Hematopoietic multipotent progenitor cell treated with erythropoietin and hydrocortisone succinate and interleukin-3 and kit ligand, for 6 days (in vitro differentiated cells): ENCODE measurements around the gene ARHGEF33.
"Not testable (repeated sequence)": the region's sequence is repeated elsewhere in the genome, so short reads cannot be mapped to it uniquely, and the experiment has no call there.

Source experiments
- DNase-seq: peaks from one replicate; pipeline ENCODE4 v3.0.0-alpha.2; 2015

The ARHGEF33 gene

GRCh38 chr2:38911191-38911590 lies 21.5 kb downstream of the ARHGEF33 start:
- DNase-seq: no peak

- no peak for DNase-seq
Measured at GRCh38 chr2:38912619-38913018, 22.9 kb downstream of the ARHGEF33 start.

- no peak for DNase-seq
Measured at GRCh38 chr2:38922389-38922788, 32.7 kb downstream of the ARHGEF33 start.

- DNase-seq: no peak
Measured at GRCh38 chr2:38922902-38923301, 33.2 kb downstream of the ARHGEF33 start.

- no peak for DNase-seq
Measured at GRCh38 chr2:38925982-38926381, 36.3 kb downstream of the ARHGEF33 start.

GRCh38 chr2:38930600-38930999 lies 40.9 kb downstream of the ARHGEF33 start:
- DNase-seq: no peak

- DNase-seq: no peak
Measured at GRCh38 chr2:38932586-38932985, 42.9 kb downstream of the ARHGEF33 start.

GRCh38 chr2:38933653-38934052 lies 44.0 kb downstream of the ARHGEF33 start:
- no peak for DNase-seq

GRCh38 chr2:38934742-38935141 lies 45.1 kb downstream of the ARHGEF33 start:
- DNase-seq: no peak

GRCh38 chr2:38935568-38936172 lies 46.0 kb downstream of the ARHGEF33 start:
- DNase-seq: no peak

- DNase-seq: not testable (repeated sequence)
Measured at GRCh38 chr2:38936516-38936915, 46.8 kb downstream of the ARHGEF33 start.

- DNase-seq: no peak
Measured at GRCh38 chr2:38937548-38937947, 47.9 kb downstream of the ARHGEF33 start.

GRCh38 chr2:38940746-38941145 lies 51.1 kb downstream of the ARHGEF33 start:
- DNase-seq: no peak

GRCh38 chr2:38943784-38944183 lies 54.1 kb downstream of the ARHGEF33 start:
- no peak for DNase-seq

- no peak for DNase-seq
Measured at GRCh38 chr2:38945372-38945771, 55.7 kb downstream of the ARHGEF33 start.

GRCh38 chr2:38945911-38946310 lies 56.2 kb downstream of the ARHGEF33 start:
- DNase-seq: peak; percentile 27

GRCh38 chr2:38947241-38948239 lies 57.9 kb downstream of the ARHGEF33 start:
- DNase-seq: peak; percentile 94

- DNase-seq: no peak
Measured at GRCh38 chr2:38948387-38948882, 58.8 kb downstream of the ARHGEF33 start.

GRCh38 chr2:38948995-38949394 lies 59.3 kb downstream of the ARHGEF33 start:
- DNase-seq: no peak

- DNase-seq: no peak
Measured at GRCh38 chr2:38951766-38952165, 62.1 kb downstream of the ARHGEF33 start.

- DNase-seq: no peak
Measured at GRCh38 chr2:38957972-38958371, 68.3 kb downstream of the ARHGEF33 start.

GRCh38 chr2:38959466-38959865 lies 69.8 kb downstream of the ARHGEF33 start:
- no peak for DNase-seq

- DNase-seq: peak; percentile 91
Measured at GRCh38 chr2:38959938-38960608, 70.4 kb downstream of the ARHGEF33 start.
